NT2/D1 (cell line): Measurements from ENCODE around the gene KIF20B.
"Not testable (repeated sequence)": the region's sequence is repeated elsewhere in the genome, so short reads cannot be mapped to it uniquely, and the experiment has no call there.

ENCODE experiments used
- YY1 ChIP-seq: IDR thresholded peaks from 2 replicates; pipeline ENCODE4 v1.6.1; 2011; ENCODE audit not compliant: insufficient read length, insufficient read depth
- ZNF274 ChIP-seq: IDR thresholded peaks from 2 replicates; pipeline ENCODE4 v1.6.1; 2011; ENCODE audit warnings: mild to moderate bottlenecking, low read depth, low read length

- not testable (repeated sequence) for TF ChIP-seq YY1, ZNF274
Observed at GRCh38 chr10:89763671-89764070, 62.3 kb downstream of the KIF20B start.
